ENCODE data around the gene SERPINA6.

DNA sequence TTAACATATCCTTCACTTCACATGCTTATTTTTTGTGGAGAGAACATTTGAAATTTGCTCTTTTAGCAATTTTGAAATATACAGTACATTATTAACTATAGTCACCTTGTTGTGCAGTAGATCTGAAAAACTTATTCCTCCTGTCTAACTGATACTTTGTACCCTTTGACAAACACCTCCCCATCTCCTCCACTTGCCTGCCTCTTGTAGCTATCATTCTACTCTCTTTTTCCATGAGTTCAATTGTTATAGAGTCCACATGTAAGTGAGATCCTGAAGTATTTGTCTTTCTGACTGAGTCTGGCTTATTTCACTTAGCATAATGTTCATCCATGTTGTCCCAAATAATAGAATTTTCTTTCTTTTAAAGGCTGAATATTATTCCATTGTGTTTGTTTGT is 9.5 kb upstream of the SERPINA6 start:
- TF ChIP-seq EZH2 (IDR thresholded peaks at IDR 0.05; ENCODE audit: insufficient read depth, low read length) = no peak
- TF ChIP-seq, protein P1, sequence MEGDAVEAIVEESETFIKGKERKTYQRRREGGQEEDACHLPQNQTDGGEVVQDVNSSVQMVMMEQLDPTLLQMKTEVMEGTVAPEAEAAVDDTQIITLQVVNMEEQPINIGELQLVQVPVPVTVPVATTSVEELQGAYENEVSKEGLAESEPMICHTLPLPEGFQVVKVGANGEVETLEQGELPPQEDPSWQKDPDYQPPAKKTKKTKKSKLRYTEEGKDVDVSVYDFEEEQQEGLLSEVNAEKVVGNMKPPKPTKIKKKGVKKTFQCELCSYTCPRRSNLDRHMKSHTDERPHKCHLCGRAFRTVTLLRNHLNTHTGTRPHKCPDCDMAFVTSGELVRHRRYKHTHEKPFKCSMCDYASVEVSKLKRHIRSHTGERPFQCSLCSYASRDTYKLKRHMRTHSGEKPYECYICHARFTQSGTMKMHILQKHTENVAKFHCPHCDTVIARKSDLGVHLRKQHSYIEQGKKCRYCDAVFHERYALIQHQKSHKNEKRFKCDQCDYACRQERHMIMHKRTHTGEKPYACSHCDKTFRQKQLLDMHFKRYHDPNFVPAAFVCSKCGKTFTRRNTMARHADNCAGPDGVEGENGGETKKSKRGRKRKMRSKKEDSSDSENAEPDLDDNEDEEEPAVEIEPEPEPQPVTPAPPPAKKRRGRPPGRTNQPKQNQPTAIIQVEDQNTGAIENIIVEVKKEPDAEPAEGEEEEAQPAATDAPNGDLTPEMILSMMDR (IDR thresholded peaks at IDR 0.05; ENCODE audit: insufficient read depth, low read depth, low read length) = no peak

Measured in astrocyte (in vitro differentiated cells and primary cell).